SK-N-SH (cell line): ENCODE measurements around the gene MYH16.

ENCODE experiments used
- CTCF ChIP-seq: fragments of 200-600 bp; sonication (generic); IDR thresholded peaks from 2 replicates; pipeline ENCODE4 v1.6.1; 2017; ENCODE audit warnings: antibody characterized with exemption, mild to moderate bottlenecking, moderate library complexity
- TEAD4 ChIP-seq: IDR thresholded peaks from 2 replicates; pipeline ENCODE4 v1.4.0; 2012; ENCODE audit warnings: mild to moderate bottlenecking, borderline replicate concordance; ENCODE audit not compliant: insufficient read depth
- YY1 ChIP-seq: IDR thresholded peaks from 2 replicates; pipeline ENCODE4 v1.4.0; 2012; ENCODE audit warnings: low read depth, mild to moderate bottlenecking

GRCh38 chr7:99265848-99266480 is 6.7 kb upstream of the MYH16 start:
- TF ChIP-seq TEAD4 (no peak), CTCF (no peak), YY1 (no peak)
